ENCODE data around the gene CREM. TPM values are rescaled to one million over a fixed set of nuclear protein-coding genes. Genes with fewer than 3 reads are reported as not detected.

CREM gene
- total and polyA plus RNA-seq, 2 of the 8 experiments (the other 6 are each of a cell fraction or from before 2014, with no cell fraction given), result 18.7 to 21.9 TPM

GRCh38 chr10:35112571-35112970 is 14.1 kb upstream of the CREM start (continued):
- TF ChIP-seq CHD7 (IDR thresholded peaks at IDR 0.05; ENCODE audit: insufficient replicate concordance, low read length) (no peak), MAFK (IDR thresholded peaks at IDR 0.05; ENCODE audit: low read depth, low read length) (no peak), POU5F1 (IDR thresholded peaks at IDR 0.05; ENCODE audit: low read depth, low read length) (no peak), RBBP5 (IDR thresholded peaks at IDR 0.05; ENCODE audit: borderline replicate concordance, low read depth, low read length) (no peak)
